ENCODE measurements around the gene TMEM144. TPM values are rescaled to one million over a fixed set of nuclear protein-coding genes. Genes with fewer than 3 reads are reported as not detected.
A peak's percentile ranks its signal among the peaks of the same experiment; 100 is the strongest.

TMEM144 gene
- 1 to 10 TPM in 3 of 4 donors, under 1 TPM in 1; 0.88 to 1.9 (median 1.4) TPM for total RNA-seq
- 1 to 10 TPM in 2 of 3 donors, under 1 TPM in 1; 0.53 to 1.2 (median 1.0) TPM for polyA plus RNA-seq
- long read RNA-seq, donor 1 = 0 reads
- long read RNA-seq, donor 2, partial matches to known transcripts = 1 of 1 reads
- long read RNA-seq, donor 2, other reads (novel, unspliced or antisense) = 0 of 1 reads

- Histone ChIP-seq H3K4me1 (peaks cover 9% of the 10 kb centered on the region), H3K9me3 (no peaks in the 10 kb centered on the region), H3K27ac (peak within 1 kb of the TSS; percentile 88), H3K27me3 (ENCODE audit: insufficient read depth in 3 of 3, low read length in 2 of 3) (no peaks in the 10 kb centered on the region), H3K4me3 (peak within 1 kb of the TSS; percentile 66), H3K36me3 (ENCODE audit: insufficient read depth in 1 of 2, low read depth in 1 of 2) (no peaks in the 10 kb centered on the region)
- ATAC-seq (peak; percentile 98 to 100 (median 99)), DNase-seq (peak; percentile 90 to 92)
- intact Hi-C loops (cut with DNase I) = loop anchor here in 1 of 2 donors (5.0 kb wide), 1 partner anchor 42 kb away; no protein-coding TSS in a partner anchor
- WGBS, 3 donors = 13 to 14% (median 14%) methylated on average over 34 of the region's 34 CpGs
- TF ChIP-seq CTCF (IDR thresholded peaks at IDR 0.05) = no peak
Measured at GRCh38 chr4:158209825-158210807, at the start of gene TMEM144. Gene TMEM144, plus strand, starts transcription at chr4:158210486. Its CDS starts 2,182 bp downstream, at chr4:158212668.

- intact Hi-C loops (cut with DNase I) = no loop called here
- DNase-seq (peak in 1 of 2 donors; percentile 25), ATAC-seq (peak; percentile 46 to 74 (median 70))
Measured at GRCh38 chr4:158161551-158162354, 48.5 kb upstream of the TMEM144 start.

GRCh38 chr4:158162631-158163030 lies 47.7 kb upstream of the TMEM144 start:
- Histone ChIP-seq H3K9me3 (no peaks in the 10 kb centered on the region), H3K27ac (no peak overlapping the region), H3K4me1 (peaks cover 10% of the 10 kb centered on the region), H3K27me3 (ENCODE audit: insufficient read depth in 3 of 3, low read length in 2 of 3) (no peaks in the 10 kb centered on the region), H3K36me3 (ENCODE audit: insufficient read depth in 1 of 2, low read depth in 1 of 2) (no peaks in the 10 kb centered on the region), H3K4me3 (no peak overlapping the region)
- WGBS, 3 donors = 85 to 89% (median 86%) methylated on average over 5 of the region's 5 CpGs
- ATAC-seq (no peak), DNase-seq (no peak)
- intact Hi-C loops (cut with DNase I) = no loop called here
- no peak for TF ChIP-seq CTCF (IDR thresholded peaks at IDR 0.05)

More at GRCh38 chr4:158161551-158162354, 48.5 kb upstream of the TMEM144 start:
- H3K27me3 ChIP-seq (ENCODE audit: insufficient read depth in 3 of 3, low read length in 2 of 3) = no peaks in the 10 kb centered on the region
- peaks cover 10% of the 10 kb centered on the region for H3K4me1 ChIP-seq
- no peak for TF ChIP-seq CTCF (IDR thresholded peaks at IDR 0.05)
- 39 to 50% (median 40%) methylated on average over 6 of the region's 6 CpGs for WGBS, 3 donors
- H3K36me3 ChIP-seq (ENCODE audit: insufficient read depth in 1 of 2, low read depth in 1 of 2) = no peaks in the 10 kb centered on the region
- H3K4me3 ChIP-seq = no peak overlapping the region
- no peaks in the 10 kb centered on the region for H3K9me3 ChIP-seq
- H3K27ac ChIP-seq = peak overlapping the region; percentile 38

GRCh38 chr4:158163941-158164767 lies 46.1 kb upstream of the TMEM144 start:
- 52 to 59% (median 55%) methylated on average over 10 of the region's 10 CpGs for WGBS, 3 donors
- ATAC-seq (no peak), DNase-seq (no peak)
- no peak overlapping the region for H3K27ac ChIP-seq
- intact Hi-C loops (cut with DNase I) = no loop called here
- H3K4me3 ChIP-seq = peak overlapping the region; percentile 5
- TF ChIP-seq CTCF (IDR thresholded peaks at IDR 0.05) = no peak
- no peaks in the 10 kb centered on the region for H3K9me3 ChIP-seq
- H3K36me3 ChIP-seq (ENCODE audit: insufficient read depth in 1 of 2, low read depth in 1 of 2) = no peaks in the 10 kb centered on the region
- peaks cover 10% of the 10 kb centered on the region for H3K4me1 ChIP-seq
- H3K27me3 ChIP-seq (ENCODE audit: insufficient read depth in 3 of 3, low read length in 2 of 3) = no peaks in the 10 kb centered on the region

Data from psoas muscle (tissue), 8 donors.